ENCODE measurements around the gene PPAN.

DNA sequence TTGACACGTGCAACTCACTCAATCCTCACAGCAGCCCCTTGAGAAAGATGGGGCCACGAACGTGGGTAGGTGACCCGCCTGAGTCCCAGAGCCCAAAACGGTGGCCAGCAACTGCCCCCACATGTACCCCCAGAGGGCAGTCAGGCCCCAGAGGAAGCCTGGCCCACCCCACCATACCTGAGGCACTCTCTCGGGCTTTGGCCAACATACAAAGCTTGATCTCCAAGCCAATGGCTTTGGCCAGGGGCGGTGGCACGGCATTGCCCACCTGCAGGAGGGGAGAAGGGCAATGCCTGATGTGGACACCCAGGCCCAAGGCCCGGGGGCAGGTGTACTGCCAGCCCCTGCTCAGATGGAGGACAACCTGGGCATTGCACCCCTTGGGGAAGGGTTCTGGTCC lies 27.9 kb downstream of the PPAN start:
- TF ChIP-seq POLR2AphosphoS5 (IDR thresholded peaks at IDR 0.05; ENCODE audit: low read depth, low read length) (no peak), POLR2A (IDR thresholded peaks at IDR 0.05; ENCODE audit: low read depth, low read length) (no peak; the same call in 1 of the 2 replicates), TAF1 (IDR thresholded peaks at IDR 0.05; ENCODE audit: borderline replicate concordance, low read depth, low read length) (no peak)

Measured in GM12892 (cell line).